GM23338 (cell line): ENCODE results near the gene LYL1. TPM values are rescaled to one million over a fixed set of nuclear protein-coding genes. Genes with fewer than 3 reads are reported as not detected.

Experiments used
- ATAC-seq: fragments of 200-7000 bp; cut with Tn5 transposase; 3 replicates; pipeline ENCODE4 v1.9.1; 2020
- DNase-seq: peaks from one replicate; pipeline ENCODE4 v3.0.0-alpha.2; 2015; ENCODE audit warnings: low spot score
- H2AFZ ChIP-seq: fragments of 200-600 bp; sonication (generic); 2 replicates; pipeline ENCODE4 v1.8.0; 2016; ENCODE audit warnings: antibody characterized with exemption, mild to moderate bottlenecking, moderate library complexity
- H3F3A ChIP-seq: fragments of 200-600 bp; sonication (generic); replicated peaks from 2 replicates; pipeline ENCODE4 v1.8.0; 2017; ENCODE audit warnings: antibody characterized with exemption, mixed run types, low read depth
- H3K27ac ChIP-seq: fragments of 200-600 bp; sonication (generic); 2 replicates; pipeline ENCODE4 v1.6.1; 2016; ENCODE audit warnings: low read depth
- H3K27me3 ChIP-seq: fragments of 200-600 bp; sonication (generic); 2 replicates; pipeline ENCODE4 v1.8.0; 2016; ENCODE audit warnings: mild to moderate bottlenecking, mixed run types, moderate library complexity; ENCODE audit not compliant: insufficient read depth
- H3K36me3 ChIP-seq: fragments of 200-600 bp; sonication (generic); 2 replicates; pipeline ENCODE4 v1.8.0; 2016; ENCODE audit warnings: mild to moderate bottlenecking; ENCODE audit not compliant: insufficient read depth
- H3K4me1 ChIP-seq: fragments of 200-600 bp; sonication (generic); 2 replicates; pipeline ENCODE4 v1.8.0; 2016; ENCODE audit warnings: mild to moderate bottlenecking, moderate library complexity; ENCODE audit not compliant: insufficient read depth
- H3K4me2 ChIP-seq: fragments of 200-600 bp; sonication (generic); 2 replicates; pipeline ENCODE4 v1.7.1; 2017; ENCODE audit warnings: mixed run types
- H3K4me3 ChIP-seq: fragments of 200-600 bp; sonication (generic); 2 replicates; pipeline ENCODE4 v1.6.1; 2016; ENCODE audit warnings: mixed run types
- H3K79me2 ChIP-seq: fragments of 200-600 bp; sonication (generic); replicated peaks from 2 replicates; pipeline ENCODE4 v1.8.0; 2017; ENCODE audit warnings: mild to moderate bottlenecking; ENCODE audit not compliant: insufficient read depth
- H3K9me2 ChIP-seq: fragments of 200-600 bp; sonication (generic); 2 replicates; pipeline ENCODE4 v1.8.0; 2017; ENCODE audit not compliant: insufficient read depth
- H4K20me1 ChIP-seq: fragments of 200-600 bp; sonication (generic); replicated peaks from 2 replicates; pipeline ENCODE4 v1.8.0; 2017; ENCODE audit warnings: mild to moderate bottlenecking; ENCODE audit not compliant: insufficient read depth
- H3K27ac Mint-ChIP-seq: 2 replicates; pipeline ENCODE4 v1.8.0; 2020; ENCODE audit warnings: inconsistent platforms, mild to moderate bottlenecking, moderate library complexity, mixed read lengths
- H3K27me3 Mint-ChIP-seq: 3 replicates; pipeline ENCODE4 v1.8.0; 2022; ENCODE audit warnings: low read depth, mild to moderate bottlenecking, moderate library complexity, mixed read lengths, inconsistent platforms; ENCODE audit not compliant: insufficient read depth, poor library complexity
- H3K36me3 Mint-ChIP-seq: 3 replicates; pipeline ENCODE4 v1.8.0; 2021; ENCODE audit warnings: low read depth, mild to moderate bottlenecking, inconsistent platforms, moderate library complexity, mixed read lengths
- H3K4me1 Mint-ChIP-seq: 3 replicates; pipeline ENCODE4 v1.8.0; 2020; ENCODE audit warnings: mild to moderate bottlenecking, inconsistent platforms, mixed read lengths
- H3K4me3 Mint-ChIP-seq: 3 replicates; pipeline ENCODE4 v1.8.0; 2021; ENCODE audit warnings: moderate library complexity, mild to moderate bottlenecking, inconsistent platforms, mixed read lengths
- H3K9me3 Mint-ChIP-seq: 3 replicates; pipeline ENCODE4 v1.8.0; 2020; ENCODE audit warnings: moderate library complexity, mild to moderate bottlenecking, inconsistent platforms, mixed read lengths
- ETS1 ChIP-seq: IDR thresholded peaks from 2 replicates; pipeline ENCODE4 v1.6.1; 2016; ENCODE audit warnings: antibody characterized with exemption
- EZH2 ChIP-seq: fragments of 200-600 bp; sonication (generic); IDR thresholded peaks from one replicate; pipeline ENCODE4 v1.8.0; 2017; ENCODE audit warnings: antibody characterized with exemption, mild to moderate bottlenecking, low read depth; ENCODE audit not compliant: unreplicated experiment
- EZH2phosphoT487 ChIP-seq: fragments of 200-600 bp; sonication (generic); IDR thresholded peaks from one replicate; pipeline ENCODE4 v1.8.1; 2018; ENCODE audit warnings: antibody characterized with exemption; ENCODE audit not compliant: unreplicated experiment
- NANOG ChIP-seq: IDR thresholded peaks from 2 replicates; pipeline ENCODE4 v1.6.1; 2016; ENCODE audit warnings: antibody characterized with exemption, borderline replicate concordance
- REST ChIP-seq: IDR thresholded peaks from one replicate; pipeline ENCODE4 v1.6.1; 2018; ENCODE audit warnings: antibody characterized with exemption; ENCODE audit not compliant: unreplicated experiment
- STAT1 ChIP-seq: IDR thresholded peaks from one replicate; pipeline ENCODE4 v1.6.1; 2016; ENCODE audit warnings: antibody characterized with exemption; ENCODE audit not compliant: unreplicated experiment
- ZNF114 ChIP-seq: fragments of 250-450 bp; sonication (Bioruptor Pico); IDR thresholded peaks from 2 replicates; pipeline ENCODE4 v1.5.0; 2020; ENCODE audit warnings: mild to moderate bottlenecking, moderate library complexity
- ZNF331 ChIP-seq: fragments of 250-450 bp; sonication (Bioruptor Pico); IDR thresholded peaks from 2 replicates; pipeline ENCODE4 v1.5.0; 2020; ENCODE audit warnings: low read depth, mild to moderate bottlenecking, moderate library complexity
- ZNF462 ChIP-seq: fragments of 250-450 bp; sonication (Bioruptor Pico); IDR thresholded peaks from 2 replicates; pipeline ENCODE4 v1.5.0; 2020; ENCODE audit warnings: mild to moderate bottlenecking, moderate library complexity
- polyA plus RNA-seq: library from polyadenylated mRNA; unstranded; fragments of >200 nt; fragmentation: Nextera tagmentation; extraction: Ambion mirVana; gene quantifications from 2 replicates; pipeline ENCODE4 v1.2.1, GENCODE V29; 2016
- total RNA-seq: library from RNA; depleted of rRNA; stranded (reverse); fragments of >200 nt; shearing (Covaris generic); gene quantifications from 2 replicates; pipeline ENCODE4 v1.2.3, GENCODE V29; 2014

LYL1 gene
- total and polyA plus RNA-seq, 2 experiments from 2014 or later = 1.2 to 2.2 TPM

GRCh38 chr19:13092606-13093235 is 9.9 kb downstream of the LYL1 start:
- Mint-ChIP-seq H3K27ac (no peak overlapping the region), H3K4me1 (peaks cover 43% of the 10 kb centered on the region), H3K36me3 (no peaks in the 10 kb centered on the region), H3K4me3 (no peak overlapping the region), H3K27me3 (peaks cover 54% of the 10 kb centered on the region), H3K9me3 (no peaks in the 10 kb centered on the region)
- Histone ChIP-seq H3K36me3 (no peaks in the 10 kb centered on the region), H3K9me2 (no peaks in the 10 kb centered on the region), H3K27ac (no peak overlapping the region), H3K4me3 (no peak overlapping the region), H4K20me1 (0 out of 2 replicates have a peak, but pooled peaks cover 5% of the 10 kb centered on the region), H3K79me2 (no peaks in the 10 kb centered on the region), H3K4me2 (no peak overlapping the region), H2AFZ (no peak overlapping the region), H3K27me3 (peaks cover 50% of the 10 kb centered on the region), H3K4me1 (peaks cover 38% of the 10 kb centered on the region), H3F3A (peaks cover 30% of the 10 kb centered on the region)
- DNase-seq = no peak
- no peak for ATAC-seq
- TF ChIP-seq ZNF462 (CRISPR knock-in tag) (no peak), STAT1 (no peak), ZNF331 (CRISPR knock-in tag) (no peak), ETS1 (no peak), REST (no peak), EZH2 (no peak), NANOG (no peak), ZNF114 (CRISPR knock-in tag) (no peak), EZH2phosphoT487 (no peak)
